ENCODE measurements around the gene DHRS13. TPM values are rescaled to one million over a fixed set of nuclear protein-coding genes. Genes with fewer than 3 reads are reported as not detected.
"Not testable (repeated sequence)": the region's sequence is repeated elsewhere in the genome, so short reads cannot be mapped to it uniquely, and the experiment has no call there.

The DHRS13 gene
- total RNA-seq, 4 donors from 2014 or later: 3.3 to 10.0 (median 7.1) TPM

- peak; percentile 76 to 86 (median 77) for DNase-seq
- no peaks in the 10 kb centered on the region for H3K9me3 ChIP-seq
- peaks cover 0 to 35% (median 30%) of the 10 kb centered on the region in 4 donors for H3K4me1 ChIP-seq
- H3K27ac ChIP-seq: peak within 1 kb of the TSS; percentile 87 to 98 (median 92)
- no peaks in the 10 kb centered on the region for H3K27me3 ChIP-seq
- TF ChIP-seq CTCF (IDR thresholded peaks at IDR 0.05) (peak in 4 of 6 experiments; percentile 19 to 32 (median 21)), POLR2A (IDR thresholded peaks at IDR 0.05) (peak in 1 of 2 donors; percentile 51)
- H3K36me3 ChIP-seq: no peaks in the 10 kb centered on the region
- peak within 1 kb of the TSS; percentile 75 to 96 (median 80) for H3K4me3 ChIP-seq
These were observed 5.8 kb downstream of the DHRS13 start, which contains the start of gene FLOT2 for GRCh38 chr17:28896884-28897768. TSS of gene FLOT2 (minus strand) at chr17:28897733. CDS start at chr17:28897574, 159 bp downstream.

- Histone ChIP-seq H3K4me3 (peak overlapping the region; percentile 75 to 96 (median 80)), H3K27ac (peak overlapping the region; percentile 87 to 98 (median 92)), H3K4me1 (peaks cover 0 to 31% (median 25%) of the 10 kb centered on the region in 4 donors), H3K36me3 (no peaks in the 10 kb centered on the region), H3K9me3 (no peaks in the 10 kb centered on the region), H3K27me3 (no peaks in the 10 kb centered on the region)
- no peak for DNase-seq
- TF ChIP-seq CTCF (IDR thresholded peaks at IDR 0.05) (no peak), POLR2A (IDR thresholded peaks at IDR 0.05) (no peak)
These were observed 6.4 kb downstream of the DHRS13 start for GRCh38 chr17:28896491-28896883.

- Histone ChIP-seq H3K9me3 (no peaks in the 10 kb centered on the region), H3K27me3 (no peaks in the 10 kb centered on the region), H3K36me3 (no peaks in the 10 kb centered on the region), H3K27ac (peak overlapping the region; percentile 87 to 98 (median 92)), H3K4me3 (peak overlapping the region in 3 of 4 donors; percentile 75 to 96 (median 80)), H3K4me1 (peaks cover 0 to 31% (median 21%) of the 10 kb centered on the region in 4 donors)
- no peak for TF ChIP-seq POLR2A (IDR thresholded peaks at IDR 0.05)
- TF ChIP-seq CTCF (IDR thresholded peaks at IDR 0.05): no peak
- DNase-seq: no peak
These were observed 7.0 kb downstream of the DHRS13 start for GRCh38 chr17:28895794-28896447.

GRCh38 chr17:28893248-28894183, 9.4 kb downstream of the DHRS13 start:
- Histone ChIP-seq H3K4me1 (peaks cover 0 to 31% (median 20%) of the 10 kb centered on the region in 4 donors), H3K27ac (peak overlapping the region; percentile 40 to 72 (median 60))
- not testable (repeated sequence) for H3K9me3 ChIP-seq, H3K27me3 ChIP-seq, H3K36me3 ChIP-seq, H3K4me3 ChIP-seq
- DNase-seq: peak in 2 of 3 donors; percentile 42 to 69

- no peaks in the 10 kb centered on the region for H3K27me3 ChIP-seq
- peaks cover 0 to 26% (median 19%) of the 10 kb centered on the region in 4 donors for H3K4me1 ChIP-seq
- H3K4me3 ChIP-seq: no peak overlapping the region
- TF ChIP-seq CTCF (IDR thresholded peaks at IDR 0.05) (no peak), POLR2A (IDR thresholded peaks at IDR 0.05) (no peak)
- no peak for DNase-seq
- peak overlapping the region in 1 of 4 donors; percentile 62 for H3K27ac ChIP-seq
- no peaks in the 10 kb centered on the region for H3K36me3 ChIP-seq
- no peaks in the 10 kb centered on the region for H3K9me3 ChIP-seq
These were observed 10.9 kb downstream of the DHRS13 start for GRCh38 chr17:28892024-28892423.
